SW 1271 (cell line): Measurements from ENCODE around the gene CLEC16A.
A peak's percentile ranks its signal among the peaks of the same experiment; 100 is the strongest.
"Not testable (repeated sequence)": the region's sequence is repeated elsewhere in the genome, so short reads cannot be mapped to it uniquely, and the experiment has no call there.

Source experiments
- DNase-seq, 2 experiments: peaks; one replicate each; lab custom pipeline; 2025; lab: John Stamatoyannopoulos, UW

Gene CLEC16A

DNA sequence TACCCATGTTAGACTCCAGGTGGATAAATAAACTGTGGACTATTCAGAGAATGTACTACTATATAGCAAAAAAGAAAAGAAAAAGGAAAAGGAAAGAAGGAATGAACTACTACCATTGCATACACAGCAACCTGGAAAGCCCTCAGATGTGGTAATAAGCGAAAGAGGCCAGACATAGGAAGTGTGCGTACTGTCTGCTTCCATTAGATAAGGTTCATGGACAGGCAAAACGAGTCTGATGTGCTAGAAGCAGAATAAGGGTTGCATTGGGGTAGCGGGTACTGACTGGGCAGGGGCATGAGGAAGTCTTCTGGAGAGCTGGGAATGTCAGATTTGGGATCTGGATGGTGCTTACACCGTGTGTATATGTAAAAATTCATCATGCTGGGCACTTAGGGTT lies 21.8 kb downstream of the CLEC16A start:
- DNase-seq = no peak

GRCh38 chr16:10966559-10966958 lies 22.2 kb downstream of the CLEC16A start:
- not testable (repeated sequence) for DNase-seq

- no peak for DNase-seq
These were observed 23.6 kb downstream of the CLEC16A start for GRCh38 chr16:10967986-10968385.

GRCh38 chr16:10968498-10968897 lies 24.1 kb downstream of the CLEC16A start:
- DNase-seq = no peak

GRCh38 chr16:10969615-10970014 lies 25.3 kb downstream of the CLEC16A start:
- no peak for DNase-seq

- DNase-seq = no peak
These were observed 25.7 kb downstream of the CLEC16A start for GRCh38 chr16:10970065-10970464.

DNA sequence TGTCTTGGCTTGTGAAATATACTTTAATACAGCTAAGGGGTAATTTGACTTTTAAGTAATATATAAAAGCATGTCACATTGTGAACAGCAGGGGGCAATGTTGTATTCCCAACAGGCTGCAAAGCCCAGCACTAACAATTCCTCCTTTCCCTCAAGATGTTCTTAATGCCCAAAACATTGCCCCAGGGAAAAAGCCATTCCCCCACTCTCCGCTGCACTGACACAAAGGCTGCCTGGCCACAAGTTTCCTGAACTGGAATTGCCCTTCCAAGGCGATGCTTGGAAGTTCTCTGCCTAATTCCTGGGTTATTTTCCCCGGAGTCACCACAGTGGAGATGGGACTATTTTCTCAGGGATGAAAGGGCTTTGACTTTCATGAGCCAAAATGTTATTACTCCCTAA lies 27.2 kb downstream of the CLEC16A start:
- DNase-seq = peak in 1 of 2 experiments; percentile 51

DNA sequence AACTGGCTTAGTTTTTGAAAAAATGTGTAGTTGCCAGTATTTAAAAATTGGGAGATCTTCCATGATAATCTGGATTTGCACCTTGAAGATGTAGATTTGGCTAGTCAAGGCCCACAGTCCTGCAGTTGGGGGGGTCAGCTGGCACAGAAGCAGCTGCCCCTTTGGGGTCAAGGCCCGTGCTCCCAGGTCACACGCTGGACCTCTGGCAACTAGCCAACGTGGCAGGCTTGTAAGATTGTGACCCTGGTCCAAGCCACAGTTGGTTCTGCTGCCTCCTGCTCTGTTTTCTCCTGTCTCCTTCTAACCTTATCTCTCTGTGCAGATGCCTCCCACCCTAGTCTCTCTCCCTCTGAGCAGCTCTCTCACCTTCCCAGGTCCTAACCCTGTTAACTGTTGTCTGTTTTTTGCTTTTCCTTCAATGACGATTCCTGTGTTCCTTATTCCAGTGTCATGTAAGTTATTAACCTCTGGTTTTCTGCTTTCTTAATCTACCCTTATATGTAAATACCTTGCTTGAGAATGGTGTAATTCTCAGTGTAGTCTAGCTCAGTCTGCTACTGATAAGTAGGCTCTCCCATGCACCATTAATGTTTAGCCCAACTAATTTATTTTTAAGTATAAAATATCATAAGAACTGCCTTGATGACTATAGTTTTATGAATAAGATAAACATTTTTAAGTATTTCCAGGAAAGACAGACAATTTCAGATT lies 27.9 kb downstream of the CLEC16A start:
- no peak for DNase-seq

DNA sequence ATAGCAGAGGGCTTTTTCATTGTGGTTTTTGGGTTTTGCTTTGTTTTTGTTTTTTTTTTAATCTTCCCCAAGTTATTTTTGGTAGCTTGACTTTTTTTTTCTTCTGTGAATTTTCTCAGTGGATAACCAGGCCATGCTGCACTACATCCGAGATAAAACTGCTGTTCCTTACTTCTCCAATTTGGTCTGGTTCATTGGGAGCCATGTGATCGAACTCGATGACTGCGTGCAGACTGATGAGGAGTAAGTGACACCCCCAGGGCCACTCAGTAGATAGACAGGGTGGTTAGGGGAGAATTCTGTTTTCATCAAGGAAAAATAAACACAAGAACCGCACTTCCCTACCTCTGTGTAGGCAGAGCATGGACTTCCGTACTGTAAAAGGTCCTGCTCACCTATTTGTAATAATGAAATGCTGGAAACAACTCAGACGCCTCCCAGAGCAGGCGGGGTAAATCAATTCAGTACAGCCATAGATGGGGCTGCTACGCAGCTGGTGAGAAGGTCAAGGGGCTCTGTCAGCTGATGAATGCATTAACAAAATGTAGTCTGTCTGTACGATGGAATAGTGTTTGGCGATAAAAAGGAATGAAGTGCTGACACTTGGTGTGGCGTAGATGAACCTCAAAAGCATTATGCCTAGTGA lies 28.6 kb downstream of the CLEC16A start:
- DNase-seq = no peak

DNA sequence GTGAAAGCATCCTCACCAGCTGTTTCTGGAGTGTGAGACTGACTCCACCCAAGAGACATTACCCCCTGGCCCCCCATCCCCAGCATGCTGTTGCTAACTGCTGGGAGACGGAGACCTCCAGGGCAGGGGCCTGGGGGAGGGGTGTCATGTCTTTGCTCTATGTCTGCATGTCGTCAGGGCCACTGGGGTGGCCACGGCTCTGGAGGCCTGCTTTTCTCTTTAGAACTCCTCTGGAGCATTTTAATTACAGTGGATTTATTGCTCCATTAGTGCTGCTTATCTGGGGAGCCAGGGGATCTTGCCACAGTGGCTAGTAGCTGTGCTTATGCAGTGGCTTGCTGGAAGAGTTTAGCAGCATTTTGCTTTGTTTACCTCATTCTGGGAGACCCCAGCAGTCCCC lies 32.3 kb downstream of the CLEC16A start:
- DNase-seq = no peak

DNA sequence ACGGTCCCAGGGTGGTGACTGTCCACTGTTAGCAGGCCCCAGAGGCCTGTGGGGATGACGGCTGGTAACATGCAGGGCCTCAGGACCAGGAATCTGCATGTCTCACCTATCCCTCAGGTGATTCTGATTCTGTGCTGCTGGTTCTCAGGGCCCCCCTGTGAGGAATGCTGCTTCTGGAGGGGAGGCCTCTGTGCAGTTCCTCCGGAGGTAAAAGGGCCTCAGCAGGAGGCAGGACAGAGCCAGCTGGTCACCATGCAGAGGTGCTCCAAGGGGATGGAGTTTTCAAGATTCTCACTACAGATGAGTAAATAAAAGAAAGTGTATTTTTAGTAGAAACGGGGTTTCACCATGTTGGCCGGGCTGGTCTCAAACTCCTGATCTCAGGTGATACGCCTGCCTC lies 33.8 kb downstream of the CLEC16A start:
- no peak for DNase-seq

DNA sequence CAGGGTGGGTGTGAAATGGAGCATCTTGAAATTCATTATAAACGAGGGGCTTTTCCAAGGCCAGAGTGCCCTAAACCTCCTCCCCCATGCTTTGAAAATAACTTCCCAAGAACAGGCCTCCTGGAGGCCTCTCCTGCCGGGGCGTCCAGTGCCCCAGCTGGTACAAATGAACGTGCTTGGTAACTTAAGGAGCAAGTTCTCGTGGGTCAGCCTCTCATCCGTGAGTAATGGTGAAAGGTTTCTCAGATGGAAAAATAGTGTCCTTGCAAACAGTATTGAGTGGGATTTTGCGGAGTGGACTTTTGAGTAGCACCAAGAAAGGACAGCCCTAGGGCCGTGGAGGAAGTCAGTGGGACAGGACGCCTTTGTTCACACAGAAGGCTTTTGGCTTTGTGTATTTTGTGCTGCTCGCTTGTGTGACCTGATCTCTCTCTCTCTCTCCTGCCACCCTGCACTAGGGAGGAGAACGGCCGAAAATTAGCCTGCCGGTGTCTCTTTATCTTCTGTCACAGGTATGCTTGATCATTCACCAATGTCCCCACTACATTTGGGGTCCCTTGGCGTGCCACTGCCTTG lies 34.6 kb downstream of the CLEC16A start:
- no peak for DNase-seq

DNA sequence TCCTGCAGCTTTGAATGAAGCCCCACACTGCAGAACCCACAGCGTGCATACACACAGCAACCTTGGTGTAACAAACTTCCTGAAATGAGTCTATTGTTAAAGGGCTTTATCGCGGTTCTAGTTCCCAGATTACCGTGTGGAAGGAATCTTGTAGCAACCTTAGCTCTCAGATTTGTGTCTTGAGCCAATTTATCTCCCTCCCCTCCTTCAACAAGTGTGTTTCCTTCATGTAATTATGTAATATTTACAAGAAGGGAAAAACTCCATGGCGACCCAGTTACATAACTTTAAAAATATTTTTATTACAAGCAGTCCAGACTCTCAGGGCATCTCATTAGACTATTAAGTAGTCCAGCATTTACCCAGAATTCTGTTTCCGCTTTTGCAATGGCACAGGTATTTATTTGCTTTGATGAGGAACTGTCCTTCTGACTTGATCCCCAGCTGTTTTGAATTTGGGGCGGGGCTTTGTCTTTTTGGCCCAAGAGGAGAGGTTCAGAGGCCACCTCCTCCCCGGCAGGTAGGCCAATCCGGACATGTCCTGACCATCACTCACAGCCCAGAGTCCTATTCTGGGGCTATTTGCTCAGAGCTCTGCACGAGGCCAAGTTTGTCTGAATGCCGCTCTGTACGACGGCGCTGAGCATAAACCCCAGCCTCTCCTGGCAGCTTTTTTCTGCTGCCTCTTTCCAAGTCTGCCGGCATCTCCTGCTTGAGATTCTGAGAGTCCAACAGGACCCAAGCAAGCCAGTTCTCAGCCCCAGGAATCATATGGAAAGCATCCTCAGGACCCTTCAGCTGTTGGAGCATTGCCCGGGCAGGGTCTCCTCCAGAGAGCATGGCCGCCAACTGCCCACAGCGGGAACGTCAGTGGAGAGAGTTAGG lies 35.6 kb downstream of the CLEC16A start:
- no peak for DNase-seq

DNA sequence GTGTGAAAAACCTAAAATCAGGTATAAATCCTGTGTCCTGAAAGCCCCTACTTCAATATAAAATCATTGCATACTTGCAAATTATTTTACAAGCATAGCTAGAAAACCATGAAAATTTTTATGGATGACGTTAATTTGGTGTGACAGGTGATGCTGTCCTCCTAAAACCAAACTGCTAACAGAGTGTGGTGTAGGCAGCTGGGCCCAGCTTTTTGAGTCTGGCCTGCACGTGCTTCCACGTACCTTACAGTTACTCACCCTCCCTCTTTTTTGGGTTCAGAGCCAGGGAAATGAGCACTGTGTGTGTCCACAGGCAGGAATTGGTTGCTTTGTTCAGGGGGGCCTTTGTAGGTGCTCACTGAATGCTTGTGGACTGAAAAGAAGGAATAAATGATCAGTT lies 36.4 kb downstream of the CLEC16A start:
- no peak for DNase-seq

DNA sequence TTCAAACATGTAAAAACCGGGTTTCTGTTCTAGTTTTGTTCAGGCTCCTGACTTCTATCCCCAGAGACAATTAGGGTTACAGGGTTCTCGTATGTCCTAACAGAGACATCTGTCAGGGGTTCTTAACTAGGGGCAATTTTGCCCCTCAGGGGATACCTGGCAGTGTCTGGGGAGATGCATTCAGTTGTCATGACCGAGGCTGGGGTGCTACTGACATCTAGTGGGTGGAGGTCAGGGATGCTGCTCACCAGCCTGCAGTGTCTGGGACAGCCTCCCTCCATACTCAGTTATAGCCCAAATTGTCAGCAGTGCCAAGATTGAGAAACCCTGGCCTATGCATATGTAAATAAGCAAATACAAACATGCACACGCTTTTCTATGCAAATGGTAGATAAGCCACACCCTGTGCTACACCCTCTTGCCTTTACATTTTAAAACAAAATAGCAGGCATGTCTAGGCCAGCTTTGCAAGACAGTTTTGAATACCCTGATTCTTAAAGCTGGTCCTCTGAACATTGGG lies 37.4 kb downstream of the CLEC16A start:
- peak in 1 of 2 experiments; percentile 17 for DNase-seq

- no peak for DNase-seq
These were observed 38.2 kb downstream of the CLEC16A start for GRCh38 chr16:10982465-10983150.

DNA sequence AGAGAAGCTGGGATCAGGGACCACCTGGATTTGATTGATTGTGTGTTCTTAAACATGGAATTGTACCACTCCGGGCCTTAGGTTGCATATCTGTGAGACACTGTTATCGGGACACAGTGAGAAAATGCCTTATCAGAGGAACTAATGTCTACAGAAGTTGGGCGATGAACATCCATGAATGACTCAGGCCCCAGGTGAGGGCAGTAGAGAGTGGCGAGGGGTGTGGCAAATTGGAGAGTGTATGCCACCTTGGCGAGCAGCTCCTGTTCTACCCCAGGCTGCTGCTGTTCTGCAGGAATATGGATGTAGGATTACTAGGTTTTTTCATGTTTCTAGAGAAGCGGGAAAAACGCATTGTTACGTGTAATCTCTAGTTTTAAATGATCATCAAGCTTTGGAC lies 38.8 kb downstream of the CLEC16A start:
- no peak for DNase-seq

DNA sequence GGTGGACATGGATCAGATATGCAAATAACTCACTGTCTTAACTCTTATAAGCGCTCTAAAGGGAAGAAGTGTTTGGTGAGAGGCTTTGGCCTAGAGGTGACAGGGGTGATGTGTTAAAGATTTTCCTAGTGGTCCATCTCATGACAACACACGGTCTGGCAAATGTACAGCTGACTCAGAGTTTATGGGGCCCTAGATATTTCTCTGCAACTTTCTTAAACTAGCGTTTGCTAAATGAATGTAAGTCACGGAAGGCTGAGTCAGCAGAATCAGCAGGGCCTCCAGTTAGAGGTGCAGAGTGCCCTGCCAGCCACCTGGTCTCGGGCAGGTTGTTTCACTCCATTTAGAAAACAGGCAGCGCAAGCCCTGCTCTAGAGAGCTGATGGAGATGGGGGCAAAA lies 40.1 kb downstream of the CLEC16A start:
- no peak for DNase-seq

DNA sequence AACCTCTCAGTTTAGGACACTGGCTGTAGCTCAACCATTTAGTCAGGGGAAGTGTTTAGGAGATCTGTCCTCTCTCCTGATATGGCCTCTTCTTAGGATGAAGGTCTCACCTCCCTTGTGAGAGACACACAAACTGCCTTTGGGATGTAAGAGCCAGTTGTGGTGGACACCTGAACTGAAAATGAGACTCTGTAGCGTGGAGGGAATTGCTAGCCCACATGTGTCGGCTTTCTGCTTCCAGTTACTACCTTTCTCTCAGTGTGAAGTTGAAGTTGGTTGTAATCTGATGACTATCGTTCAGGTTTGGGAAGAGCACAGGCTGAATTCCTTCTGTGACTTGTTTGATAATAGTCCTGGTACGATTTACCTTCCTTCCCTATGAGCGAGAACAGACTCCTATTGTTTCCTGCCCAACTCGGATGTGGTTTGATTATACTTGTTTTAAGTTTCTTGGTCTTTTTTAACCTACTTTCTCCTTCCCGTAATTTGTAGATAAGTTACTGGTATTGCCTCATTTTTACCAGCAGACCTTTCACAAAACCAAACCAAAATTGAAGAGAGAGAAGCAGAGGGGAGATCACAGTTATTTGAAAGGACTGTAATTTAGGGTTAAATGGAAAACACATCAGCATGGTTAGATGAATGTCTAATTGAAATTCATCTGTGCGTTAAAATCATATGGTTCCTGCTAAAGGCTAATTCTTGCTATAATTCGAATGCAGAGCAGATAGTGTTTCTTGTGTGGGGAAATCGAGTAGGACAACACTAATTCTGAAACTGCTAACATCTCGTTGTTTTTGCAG lies 43.2 kb downstream of the CLEC16A start:
- no peak for DNase-seq

DNA sequence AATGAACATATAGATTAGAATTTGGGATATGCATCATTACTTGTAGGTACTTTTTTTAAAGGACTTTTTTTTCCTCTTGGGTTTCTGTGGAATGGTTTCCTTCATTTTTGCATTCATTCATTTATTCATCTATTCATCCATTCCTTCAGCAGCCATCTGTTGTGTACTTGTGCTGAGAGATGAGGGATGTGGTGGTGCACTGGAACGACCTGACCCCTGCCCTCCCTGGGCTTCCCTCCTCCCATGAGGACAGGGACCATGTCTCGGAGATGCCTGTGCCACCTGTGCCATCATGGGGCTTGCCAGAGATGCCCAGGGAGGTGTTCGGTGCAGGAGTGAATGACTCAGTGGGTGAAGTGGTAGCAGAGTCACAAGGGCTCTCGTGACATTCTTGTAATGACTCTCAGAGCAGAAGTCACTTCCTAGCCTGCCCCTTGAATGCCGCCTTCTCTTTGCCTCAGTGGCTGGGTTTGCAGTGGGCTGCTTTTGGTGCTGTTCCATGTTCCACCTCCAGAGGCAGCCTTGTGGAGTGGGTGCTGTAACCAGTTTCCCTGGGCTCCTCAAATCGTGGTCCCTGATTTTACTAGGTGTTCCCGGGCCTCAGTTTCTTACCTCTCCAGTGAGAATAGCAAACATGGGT lies 43.9 kb downstream of the CLEC16A start:
- DNase-seq = no peak
